Caco-2 (cell line): ENCODE data around the gene TACC3. TPM values are rescaled to one million over a fixed set of nuclear protein-coding genes. Genes with fewer than 3 reads are reported as not detected.

Experiments used
- BruUV-seq: library from RNA; stranded (reverse); fragments of 400-500 nt; replicated peaks from 2 replicates; lab custom pipeline; 2021; lab: Mats Ljungman, UMichigan
- CTCF ChIA-PET: fragments of 300-600 bp; sonication (Branson Sonifier 250); formaldehyde crosslinking; loops from one replicate; lab custom pipeline; 2022; ENCODE audit warnings: antibody characterized with exemption; lab: Charles Lee
- POLR2A ChIA-PET: fragments of 300-600 bp; sonication (Branson Sonifier 250); formaldehyde crosslinking; loops from one replicate; lab custom pipeline; 2022; ENCODE audit warnings: antibody characterized with exemption; lab: Charles Lee
- DNase-seq, 2 experiments: peaks; one replicate each; pipeline versions ENCODE4 v3.0.0 to v3.0.0-alpha.2; 2020 to 2022
- H3K27me3 ChIP-seq: replicated peaks from 2 replicates; pipeline ENCODE4 v1.6.0; 2011; ENCODE audit warnings: low read length; ENCODE audit not compliant: control insufficient read depth, insufficient read depth
- H3K36me3 ChIP-seq: 2 replicates; pipeline ENCODE4 v1.5.1; 2011; ENCODE audit warnings: low read length; ENCODE audit not compliant: control insufficient read depth, insufficient read depth
- H3K4me1 ChIP-seq: fragments of 250-450 bp; sonication (Bioruptor Pico); 2 replicates; pipeline ENCODE4 v1.5.1; 2020; ENCODE audit warnings: mild to moderate bottlenecking
- H3K4me3 ChIP-seq: 2 replicates; pipeline ENCODE4 v1.5.1; 2011; ENCODE audit warnings: low read depth, mild to moderate bottlenecking, control low read depth, low read length
- H3K9me3 ChIP-seq: fragments of 250-450 bp; sonication (Bioruptor Pico); 2 replicates; pipeline ENCODE4 v1.5.1; 2020; ENCODE audit warnings: mild to moderate bottlenecking, moderate library complexity
- H3K27ac Mint-ChIP-seq: one replicate; pipeline ENCODE4 v1.8.0; 2022; ENCODE audit warnings: mixed read lengths; ENCODE audit not compliant: unreplicated experiment
- H3K27me3 Mint-ChIP-seq: one replicate; pipeline ENCODE4 v1.8.0; 2022; ENCODE audit warnings: mixed read lengths; ENCODE audit not compliant: insufficient read depth, unreplicated experiment
- H3K36me3 Mint-ChIP-seq: one replicate; pipeline ENCODE4 v1.8.0; 2022; ENCODE audit warnings: mild to moderate bottlenecking, mixed read lengths; ENCODE audit not compliant: insufficient read depth, unreplicated experiment
- H3K4me1 Mint-ChIP-seq: one replicate; pipeline ENCODE4 v1.8.0; 2022; ENCODE audit warnings: low read depth, mixed read lengths; ENCODE audit not compliant: unreplicated experiment
- H3K4me3 Mint-ChIP-seq: one replicate; pipeline ENCODE4 v1.8.0; 2022; ENCODE audit warnings: mild to moderate bottlenecking, moderate library complexity, mixed read lengths; ENCODE audit not compliant: unreplicated experiment
- H3K9me3 Mint-ChIP-seq: one replicate; pipeline ENCODE4 v1.8.0; 2022; ENCODE audit warnings: mixed read lengths; ENCODE audit not compliant: unreplicated experiment
- CTCF ChIP-seq, 2 experiments: fragments of 200-600 bp in 1 of 2; IDR thresholded peaks; 1 replicate in 1 of 2; 2 replicates in 1 of 2; pipeline versions ENCODE4 v1.5.1 to v1.8.0; 2011 to 2022; ENCODE audit warnings: antibody characterized with exemption in 1 of 2, control low read depth in 1 of 2, inconsistent platforms in 1 of 2, low read depth in 1 of 2, low read length in 1 of 2, mild to moderate bottlenecking in 1 of 2, moderate library complexity in 1 of 2; ENCODE audit not compliant: insufficient read depth in 1 of 2, severe bottlenecking in 1 of 2, unreplicated experiment in 1 of 2
- intact Hi-C: fragments of 100-400 bp; cut with micrococcal nuclease; formaldehyde crosslinking; loops from one replicate; pipeline ENCODE4 v1.10.0; 2022; ENCODE audit not compliant: unreplicated experiment
- total RNA-seq: library from RNA; stranded (reverse); gene quantifications from 2 replicates; pipeline ENCODE4 v1.2.3, GENCODE V29; 2022

The TACC3 gene
- total RNA-seq, 1 experiment from 2014 or later = 106 TPM

GRCh38 chr4:1747603-1747967, 26.3 kb downstream of the TACC3 start:
- Histone ChIP-seq H3K4me1 (peaks cover 5% of the 10 kb centered on the region; the same call in 1 of the 2 replicates), H3K36me3 (no peaks in the 10 kb centered on the region), H3K9me3 (no peaks in the 10 kb centered on the region), H3K4me3 (no peak overlapping the region), H3K27me3 (no peaks in the 10 kb centered on the region)
- no peaks in the 10 kb centered on the region for H3K27me3 Mint-ChIP-seq
- H3K36me3 Mint-ChIP-seq = peaks cover 23% of the 10 kb centered on the region
- no TSS peak for BruUV-seq
- no peak overlapping the region for H3K27ac Mint-ChIP-seq
- no peak overlapping the region for H3K4me3 Mint-ChIP-seq
- POLR2A ChIA-PET = interaction anchor here (1.7 kb wide), 1 partner anchor 48 kb away, joined by 6 read pairs; no protein-coding TSS in a partner anchor
- no peak for TF ChIP-seq CTCF (IDR thresholded peaks at IDR 0.05; ENCODE audit: insufficient read depth in 1 of 2, low read depth in 1 of 2, low read length in 1 of 2, severe bottlenecking in 1 of 2, unreplicated experiment in 1 of 2)
- intact Hi-C loops = loop anchor here (5.0 kb wide), 1 partner anchor 440 kb away; no protein-coding TSS in a partner anchor
- no peaks in the 10 kb centered on the region for H3K9me3 Mint-ChIP-seq
- CTCF ChIA-PET = interaction anchor here (1.0 to 2.7 kb wide), 5 partner anchors 26 to 62 kb away, joined by 3 to 23 read pairs (median 5); partner anchors contain the start of genes TACC3 and TMEM129
- DNase-seq = no peak
- no peaks in the 10 kb centered on the region for H3K4me1 Mint-ChIP-seq

- CTCF ChIA-PET = interaction anchor here (0.6 to 2.7 kb wide), 14 partner anchors 16 to 1061 kb away, joined by 3 to 23 read pairs (median 4); partner anchors contain the start of genes TACC3 and TMEM129
- intact Hi-C loops = loop anchor here (1.0 to 5.0 kb wide), 3 partner anchors 62 to 439 kb away; no protein-coding TSS in a partner anchor
Measured at GRCh38 chr4:1748465-1748995, 27.2 kb downstream of the TACC3 start.

GRCh38 chr4:1749370-1749769, 28.0 kb downstream of the TACC3 start:
- H3K4me1 Mint-ChIP-seq = no peaks in the 10 kb centered on the region
- intact Hi-C loops = loop anchor here (5.0 kb wide), 1 partner anchor 438 kb away; no protein-coding TSS in a partner anchor
- CTCF ChIA-PET = no interaction called here
- no peaks in the 10 kb centered on the region for H3K36me3 ChIP-seq
- H3K36me3 Mint-ChIP-seq = peaks cover 8% of the 10 kb centered on the region
- H3K27me3 ChIP-seq = no peaks in the 10 kb centered on the region
- no peak for TF ChIP-seq CTCF (IDR thresholded peaks at IDR 0.05; ENCODE audit: insufficient read depth in 1 of 2, low read depth in 1 of 2, low read length in 1 of 2, severe bottlenecking in 1 of 2, unreplicated experiment in 1 of 2)
- POLR2A ChIA-PET = no interaction called here
- no peak overlapping the region for H3K4me3 ChIP-seq
- H3K4me3 Mint-ChIP-seq = no peak overlapping the region
- no peaks in the 10 kb centered on the region for H3K27me3 Mint-ChIP-seq
- no peak for DNase-seq
- BruUV-seq = no TSS peak
- no peak overlapping the region for H3K27ac Mint-ChIP-seq
- H3K4me1 ChIP-seq = peaks cover 6% of the 10 kb centered on the region; the same call in 1 of the 2 replicates
- H3K9me3 Mint-ChIP-seq = no peaks in the 10 kb centered on the region
- no peaks in the 10 kb centered on the region for H3K9me3 ChIP-seq

More at GRCh38 chr4:1748465-1748995, 27.2 kb downstream of the TACC3 start:
- Histone ChIP-seq H3K36me3 (no peaks in the 10 kb centered on the region), H3K4me3 (no peak overlapping the region), H3K27me3 (no peaks in the 10 kb centered on the region), H3K9me3 (no peaks in the 10 kb centered on the region), H3K4me1 (peaks cover 9% of the 10 kb centered on the region; the same call in 1 of the 2 replicates)
- H3K36me3 Mint-ChIP-seq = peaks cover 16% of the 10 kb centered on the region
- H3K27me3 Mint-ChIP-seq = no peaks in the 10 kb centered on the region
- H3K4me1 Mint-ChIP-seq = no peaks in the 10 kb centered on the region
- H3K27ac Mint-ChIP-seq = no peak overlapping the region
- POLR2A ChIA-PET = interaction anchor here (0.5 to 1.7 kb wide), 3 partner anchors 19 to 47 kb away, joined by 4 to 6 read pairs (median 4); no protein-coding TSS in a partner anchor
- no peaks in the 10 kb centered on the region for H3K9me3 Mint-ChIP-seq
- DNase-seq = peak; percentile 83 to 91
- no peak overlapping the region for H3K4me3 Mint-ChIP-seq
- BruUV-seq = no TSS peak
- peak; percentile 79 to 95 for TF ChIP-seq CTCF (IDR thresholded peaks at IDR 0.05; ENCODE audit: insufficient read depth in 1 of 2, low read depth in 1 of 2, low read length in 1 of 2, severe bottlenecking in 1 of 2, unreplicated experiment in 1 of 2)
